Heart left ventricle (tissue), 13 donors: ENCODE data around the gene LGALS7.

Experiments
- POLR2A ChIP-seq, 2 donors: fragments of 450-650 bp; IDR thresholded peaks; one replicate each; pipeline ENCODE4 v1.6.1; 2017; ENCODE audit warnings: antibody characterized with exemption in 2 of 2, mild to moderate bottlenecking in 2 of 2, moderate library complexity in 2 of 2
- TF ChIP-seq, protein P1 (sequence below), 12 donors: fragments of 200-600 bp; sonication (generic) in 4 of 12; IDR thresholded peaks; one replicate each; pipeline versions ENCODE4 v1.5.0 to v1.8.0; 2018 to 2022; ENCODE audit warnings: antibody characterized with exemption in 12 of 12, mild to moderate bottlenecking in 5 of 12
- donor health status: ischemic (EF 13 %, LVEDD 7.1; RV severe dilation, severe dysfunction).
- donor health status: DM: no; HTN: yes; CAD: no.
- donor health status: DM: no; HTN: no; CAD: no.
- donor health status: ischemic (EF 25% LVEDD 6.9; RV normal size, moderate dysfunction).
- donor health status: ischemic (EF 25% LVEDD 5.7; RV mildly dilated, moderate dysfunction).
- donor health status: ischemic (EF 35%, LVEDD 5.7; RV mildly dilated, moderate dysfunction).
- donor health status: nonischemic (EF 11% LVEDD 7.7; RV severe dilation, severe dysfunction).
- donor health status: DM: yes; HTN: yes; CAD: no.
- donor health status: PGD.
- donor health status: ischemic (EF 29% LVEDD 5.4; RV normal size, mild dysfunction).
- donor health status: nonischemic (EF 23%, LVEDD 6.1; RV moderate dilation, normal function).

DNA sequence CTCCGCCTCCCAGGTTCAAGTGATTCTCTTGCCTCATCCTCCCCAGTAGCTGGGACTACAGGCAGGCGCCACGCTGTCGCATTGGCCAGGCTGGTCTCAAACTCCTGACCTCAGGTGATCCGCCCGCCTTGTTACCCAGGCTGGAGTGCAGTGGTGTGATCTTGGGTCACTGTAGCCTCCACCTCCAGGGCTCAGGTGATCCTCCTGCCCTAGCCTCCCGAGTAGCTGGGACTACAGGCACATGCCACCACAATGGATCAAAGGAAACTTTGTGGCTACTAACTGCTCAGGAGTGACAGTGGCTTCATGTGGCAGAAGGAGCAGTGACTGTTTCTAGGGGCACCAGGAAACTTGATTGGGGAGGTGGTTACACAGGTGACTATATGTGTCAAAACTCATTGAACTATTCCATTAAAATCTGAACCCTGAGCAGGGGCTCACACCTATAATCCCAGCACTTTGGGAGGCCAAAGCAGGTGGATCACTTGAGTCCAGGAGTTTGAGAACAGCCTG, 11.9 kb upstream of the LGALS7 start:
- TF ChIP-seq, protein P1, sequence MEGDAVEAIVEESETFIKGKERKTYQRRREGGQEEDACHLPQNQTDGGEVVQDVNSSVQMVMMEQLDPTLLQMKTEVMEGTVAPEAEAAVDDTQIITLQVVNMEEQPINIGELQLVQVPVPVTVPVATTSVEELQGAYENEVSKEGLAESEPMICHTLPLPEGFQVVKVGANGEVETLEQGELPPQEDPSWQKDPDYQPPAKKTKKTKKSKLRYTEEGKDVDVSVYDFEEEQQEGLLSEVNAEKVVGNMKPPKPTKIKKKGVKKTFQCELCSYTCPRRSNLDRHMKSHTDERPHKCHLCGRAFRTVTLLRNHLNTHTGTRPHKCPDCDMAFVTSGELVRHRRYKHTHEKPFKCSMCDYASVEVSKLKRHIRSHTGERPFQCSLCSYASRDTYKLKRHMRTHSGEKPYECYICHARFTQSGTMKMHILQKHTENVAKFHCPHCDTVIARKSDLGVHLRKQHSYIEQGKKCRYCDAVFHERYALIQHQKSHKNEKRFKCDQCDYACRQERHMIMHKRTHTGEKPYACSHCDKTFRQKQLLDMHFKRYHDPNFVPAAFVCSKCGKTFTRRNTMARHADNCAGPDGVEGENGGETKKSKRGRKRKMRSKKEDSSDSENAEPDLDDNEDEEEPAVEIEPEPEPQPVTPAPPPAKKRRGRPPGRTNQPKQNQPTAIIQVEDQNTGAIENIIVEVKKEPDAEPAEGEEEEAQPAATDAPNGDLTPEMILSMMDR (IDR thresholded peaks at IDR 0.05), result no peak
- no peak for TF ChIP-seq POLR2A (IDR thresholded peaks at IDR 0.05)
